ENCODE results near the gene IGFL2.
"Not testable (repeated sequence)": the region's sequence is repeated elsewhere in the genome, so short reads cannot be mapped to it uniquely, and the experiment has no call there.

The IGFL2 gene

DNA sequence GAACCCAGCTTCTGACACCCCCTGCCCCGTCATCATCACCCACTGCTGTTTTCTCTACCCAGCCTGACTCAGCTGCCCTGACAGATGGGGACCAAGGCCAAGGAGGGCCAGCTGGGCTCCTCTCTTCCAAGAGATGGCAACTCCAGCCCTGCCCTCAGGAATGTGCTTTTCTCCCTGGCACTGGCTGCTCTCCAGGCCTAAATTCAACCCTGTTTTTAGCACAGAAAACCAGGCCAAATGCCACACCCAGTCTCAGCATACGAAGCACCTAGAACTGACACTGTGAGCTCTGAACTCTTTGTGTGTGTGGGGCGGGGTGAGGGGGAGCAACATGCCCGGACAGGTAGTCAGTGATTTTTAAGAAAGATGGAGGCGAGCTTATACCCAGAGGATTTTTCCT, 58.1 kb downstream of the IGFL2 start:
- Histone ChIP-seq H3K27me3 (peaks cover 48% of the 10 kb centered on the region), H3K27ac (no peak overlapping the region), H3K4me1 (ENCODE audit: control insufficient read depth in 1 of 2, insufficient read depth in 1 of 2, low read depth in 1 of 2, low read length in 1 of 2) (no peaks in the 10 kb centered on the region), H3K36me3 (no peaks in the 10 kb centered on the region), H3K9me3 (no peaks in the 10 kb centered on the region), H3K4me3 (ENCODE audit: low read depth in 1 of 2, low read length in 1 of 2) (no peak overlapping the region)
- TF ChIP-seq, protein P1, sequence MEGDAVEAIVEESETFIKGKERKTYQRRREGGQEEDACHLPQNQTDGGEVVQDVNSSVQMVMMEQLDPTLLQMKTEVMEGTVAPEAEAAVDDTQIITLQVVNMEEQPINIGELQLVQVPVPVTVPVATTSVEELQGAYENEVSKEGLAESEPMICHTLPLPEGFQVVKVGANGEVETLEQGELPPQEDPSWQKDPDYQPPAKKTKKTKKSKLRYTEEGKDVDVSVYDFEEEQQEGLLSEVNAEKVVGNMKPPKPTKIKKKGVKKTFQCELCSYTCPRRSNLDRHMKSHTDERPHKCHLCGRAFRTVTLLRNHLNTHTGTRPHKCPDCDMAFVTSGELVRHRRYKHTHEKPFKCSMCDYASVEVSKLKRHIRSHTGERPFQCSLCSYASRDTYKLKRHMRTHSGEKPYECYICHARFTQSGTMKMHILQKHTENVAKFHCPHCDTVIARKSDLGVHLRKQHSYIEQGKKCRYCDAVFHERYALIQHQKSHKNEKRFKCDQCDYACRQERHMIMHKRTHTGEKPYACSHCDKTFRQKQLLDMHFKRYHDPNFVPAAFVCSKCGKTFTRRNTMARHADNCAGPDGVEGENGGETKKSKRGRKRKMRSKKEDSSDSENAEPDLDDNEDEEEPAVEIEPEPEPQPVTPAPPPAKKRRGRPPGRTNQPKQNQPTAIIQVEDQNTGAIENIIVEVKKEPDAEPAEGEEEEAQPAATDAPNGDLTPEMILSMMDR (IDR thresholded peaks at IDR 0.05), result no peak

DNA sequence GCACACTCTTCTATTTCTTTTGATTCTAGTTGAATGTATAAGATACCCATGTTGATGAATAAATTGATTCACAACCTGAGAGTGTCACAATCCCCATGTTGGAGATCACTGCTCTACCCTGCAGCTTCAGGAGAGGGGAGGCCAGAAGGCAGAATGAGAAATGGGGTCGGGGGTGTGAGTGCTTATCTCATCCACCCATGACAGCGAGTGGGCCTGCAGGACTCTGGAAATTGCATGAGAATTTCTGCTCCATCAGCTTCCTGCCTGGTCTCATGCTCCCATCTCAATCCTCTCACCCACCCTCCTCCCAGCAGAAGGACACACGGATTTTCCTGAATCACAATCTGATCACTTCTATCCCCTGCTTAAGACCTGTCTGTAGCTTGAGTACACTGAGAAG, 58.6 kb downstream of the IGFL2 start:
- H3K36me3 ChIP-seq, result no peaks in the 10 kb centered on the region
- TF ChIP-seq, protein P1 (IDR thresholded peaks at IDR 0.05), result no peak
- H3K4me1 ChIP-seq (ENCODE audit: control insufficient read depth in 1 of 2, insufficient read depth in 1 of 2, low read depth in 1 of 2, low read length in 1 of 2), result no peaks in the 10 kb centered on the region
- H3K9me3 ChIP-seq, result no peaks in the 10 kb centered on the region
- no peak overlapping the region for H3K27ac ChIP-seq
- H3K4me3 ChIP-seq (ENCODE audit: low read depth in 1 of 2, low read length in 1 of 2), result no peak overlapping the region
- H3K27me3 ChIP-seq, result peaks cover 43% of the 10 kb centered on the region

DNA sequence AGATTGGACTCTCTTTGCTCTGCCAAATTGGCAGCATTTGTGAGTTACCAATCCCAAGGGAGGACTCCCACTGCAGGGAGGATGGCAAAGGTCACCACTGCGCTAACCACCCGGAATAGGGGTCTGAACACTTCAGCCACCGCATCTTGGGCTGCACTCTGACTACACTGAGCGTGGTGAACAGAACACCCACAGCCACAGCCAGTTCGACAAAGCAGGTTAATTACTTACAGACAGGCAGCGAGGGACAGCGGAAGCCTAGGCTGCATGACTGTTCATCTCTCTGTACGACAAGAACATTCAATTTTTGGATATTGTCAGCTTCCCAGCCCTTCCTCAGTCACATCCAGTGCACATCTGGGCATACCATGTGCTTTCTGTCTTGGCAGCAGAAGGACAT, 59.8 kb downstream of the IGFL2 start:
- not testable (repeated sequence) for H3K9me3 ChIP-seq; H3K4me3 ChIP-seq (ENCODE audit: low read depth in 1 of 2, low read length in 1 of 2); H3K27ac ChIP-seq; H3K4me1 ChIP-seq (ENCODE audit: control insufficient read depth in 1 of 2, insufficient read depth in 1 of 2, low read depth in 1 of 2, low read length in 1 of 2); H3K36me3 ChIP-seq
- peaks cover 42% of the 10 kb centered on the region for H3K27me3 ChIP-seq

DNA sequence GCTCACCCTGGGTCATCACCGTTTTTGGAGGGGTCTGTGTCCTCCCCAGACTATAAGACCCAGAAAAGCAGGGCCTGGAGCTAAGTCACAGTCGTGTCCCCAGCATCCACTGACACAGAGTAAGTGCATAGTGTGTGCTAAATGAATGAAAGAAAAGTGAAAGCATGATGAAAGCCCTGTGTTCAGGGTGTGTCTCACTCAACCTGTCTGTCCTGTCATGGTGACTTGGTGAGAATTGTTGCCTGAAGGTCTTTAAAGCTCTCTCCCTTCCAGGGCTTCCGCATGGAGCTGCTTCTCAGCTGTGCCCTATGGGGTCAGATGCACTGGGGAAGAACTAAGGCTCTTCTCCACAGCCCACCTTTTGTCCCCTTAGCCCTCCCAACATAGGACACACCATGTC, 61.0 kb downstream of the IGFL2 start:
- Histone ChIP-seq H3K4me3 (ENCODE audit: low read depth in 1 of 2, low read length in 1 of 2) (no peak overlapping the region), H3K4me1 (ENCODE audit: control insufficient read depth in 1 of 2, insufficient read depth in 1 of 2, low read depth in 1 of 2, low read length in 1 of 2) (no peaks in the 10 kb centered on the region), H3K27ac (no peak overlapping the region), H3K27me3 (peaks cover 45% of the 10 kb centered on the region), H3K9me3 (no peaks in the 10 kb centered on the region), H3K36me3 (no peaks in the 10 kb centered on the region)
- TF ChIP-seq, protein P1 (IDR thresholded peaks at IDR 0.05), result no peak

DNA sequence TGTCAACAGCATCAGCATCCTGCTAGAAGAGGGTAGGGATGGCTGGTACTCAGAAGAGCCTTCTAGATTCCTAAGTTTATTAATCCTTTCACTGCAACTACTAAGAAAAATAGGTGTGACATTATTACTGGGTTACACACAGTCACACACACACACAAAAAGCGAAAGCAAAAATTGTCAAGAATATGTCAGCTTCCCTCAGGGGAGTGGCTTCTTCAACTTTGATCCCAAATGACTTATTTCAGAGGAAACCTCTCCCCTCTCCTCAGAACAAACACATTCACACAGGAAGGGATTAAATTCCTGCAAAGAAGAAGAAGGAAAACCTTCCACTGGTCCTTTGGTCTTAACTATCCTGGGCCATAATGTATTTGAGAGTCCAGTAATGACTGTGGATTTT, 61.4 kb downstream of the IGFL2 start:
- H3K4me3 ChIP-seq (ENCODE audit: low read depth in 1 of 2, low read length in 1 of 2), result no peak overlapping the region
- H3K36me3 ChIP-seq, result no peaks in the 10 kb centered on the region
- TF ChIP-seq, protein P1 (IDR thresholded peaks at IDR 0.05), result no peak
- no peaks in the 10 kb centered on the region for H3K4me1 ChIP-seq (ENCODE audit: control insufficient read depth in 1 of 2, insufficient read depth in 1 of 2, low read depth in 1 of 2, low read length in 1 of 2)
- no peak overlapping the region for H3K27ac ChIP-seq
- no peaks in the 10 kb centered on the region for H3K9me3 ChIP-seq
- peaks cover 45% of the 10 kb centered on the region for H3K27me3 ChIP-seq

DNA sequence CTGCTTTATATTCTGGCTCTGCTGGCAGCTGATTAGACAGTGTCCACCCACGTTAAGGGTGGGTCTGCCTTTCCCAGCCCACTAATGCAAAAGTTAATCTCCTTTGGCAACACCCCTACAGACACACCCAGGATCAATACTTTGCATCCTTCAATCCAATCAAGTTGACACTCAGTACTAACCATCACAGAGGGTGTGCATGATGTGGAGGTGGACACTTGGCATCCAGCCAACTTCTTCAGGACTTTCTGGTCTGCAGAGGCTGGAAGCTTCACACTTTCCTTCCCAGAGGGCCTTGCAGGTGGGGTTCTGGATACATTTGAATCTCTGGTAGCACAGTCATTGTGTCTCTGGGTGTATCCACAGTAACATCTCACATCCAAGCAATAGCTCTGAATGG, 62.6 kb downstream of the IGFL2 start:
- Histone ChIP-seq H3K9me3 (no peaks in the 10 kb centered on the region), H3K27ac (no peak overlapping the region), H3K27me3 (peaks cover 40% of the 10 kb centered on the region), H3K36me3 (no peaks in the 10 kb centered on the region), H3K4me1 (ENCODE audit: control insufficient read depth in 1 of 2, insufficient read depth in 1 of 2, low read depth in 1 of 2, low read length in 1 of 2) (no peaks in the 10 kb centered on the region), H3K4me3 (ENCODE audit: low read depth in 1 of 2, low read length in 1 of 2) (no peak overlapping the region)
- TF ChIP-seq, protein P1 (IDR thresholded peaks at IDR 0.05), result no peak

Measured in neutrophil (primary cell).